ENCODE results near the gene OLFML2A.

DNA sequence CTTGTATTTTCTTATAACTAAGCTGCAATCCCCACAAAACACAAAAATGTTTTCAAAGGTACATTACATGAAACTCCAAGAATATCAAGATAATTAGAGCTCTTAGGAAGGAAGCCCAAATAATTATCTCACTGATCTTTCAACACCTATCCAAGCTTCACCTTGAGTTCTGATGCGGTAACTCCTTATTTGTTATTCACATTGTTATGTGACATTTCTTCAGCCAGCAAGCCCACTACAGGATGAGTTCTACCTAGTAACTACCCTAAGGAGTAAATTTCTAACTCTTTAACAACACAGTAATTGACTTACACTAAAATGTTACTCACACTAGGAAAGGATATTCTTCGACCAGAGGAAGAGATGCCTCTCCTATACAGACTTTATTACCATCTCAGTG lies 15.7 kb upstream of the OLFML2A start:
- TF ChIP-seq EZH2 (IDR thresholded peaks at IDR 0.05; ENCODE audit: insufficient read depth, low read length): no peak
- TF ChIP-seq CTCF (IDR thresholded peaks at IDR 0.05; ENCODE audit: insufficient read depth, low read depth, low read length): no peak
